GM18502 (cell line): ENCODE measurements around the gene ELOA.
"Not testable (repeated sequence)": the region's sequence is repeated elsewhere in the genome, so short reads cannot be mapped to it uniquely, and the experiment has no call there.

Experiments used
- ATAC-seq: cut with Tn5 transposase; IDR thresholded peaks from one replicate; pipeline ENCODE4 v1.9.1; 2021; ENCODE audit warnings: mild to moderate bottlenecking; ENCODE audit not compliant: unreplicated experiment, poor library complexity

The ELOA gene

DNA sequence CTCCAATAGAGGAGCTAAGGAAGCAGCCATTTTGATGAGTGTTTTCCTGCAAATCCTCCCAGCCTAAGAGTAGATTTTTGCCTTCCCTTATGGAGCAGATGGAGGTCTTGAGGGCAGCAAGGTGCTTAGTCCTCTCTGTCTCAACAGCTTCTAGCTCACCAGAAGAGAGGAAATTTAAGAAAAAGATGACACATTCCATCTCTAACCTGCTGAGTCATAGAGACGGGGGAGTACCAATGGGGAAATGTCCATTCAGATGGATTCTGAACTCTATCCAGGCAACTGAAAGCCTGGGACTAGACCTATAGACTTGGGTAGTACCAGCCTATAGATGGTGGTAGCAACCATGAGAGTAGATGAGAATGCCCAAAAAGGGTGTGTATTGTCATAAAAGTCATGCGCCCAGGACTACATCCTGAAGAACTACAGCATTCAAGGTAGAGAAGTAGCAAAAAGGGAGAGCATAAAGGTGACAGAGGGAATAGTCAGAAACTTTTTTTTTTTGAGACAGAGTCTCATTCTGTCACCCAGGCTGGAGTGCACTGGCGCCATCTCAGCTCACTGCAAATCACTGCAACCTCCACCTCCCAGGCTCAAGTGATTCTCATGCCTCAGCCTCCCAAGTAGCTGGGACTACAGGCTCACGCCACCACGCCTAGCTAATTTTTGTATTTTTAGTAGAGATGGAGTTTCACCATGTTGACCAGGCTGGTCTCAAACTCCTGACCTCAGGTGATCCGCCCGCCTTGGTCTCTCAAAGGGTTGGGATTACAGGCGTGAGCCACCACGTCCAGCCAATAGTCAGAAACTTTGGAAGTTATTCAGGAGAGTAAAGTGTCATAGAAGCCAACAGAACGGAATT lies 10.7 kb upstream of the ELOA start:
- no peak for ATAC-seq

DNA sequence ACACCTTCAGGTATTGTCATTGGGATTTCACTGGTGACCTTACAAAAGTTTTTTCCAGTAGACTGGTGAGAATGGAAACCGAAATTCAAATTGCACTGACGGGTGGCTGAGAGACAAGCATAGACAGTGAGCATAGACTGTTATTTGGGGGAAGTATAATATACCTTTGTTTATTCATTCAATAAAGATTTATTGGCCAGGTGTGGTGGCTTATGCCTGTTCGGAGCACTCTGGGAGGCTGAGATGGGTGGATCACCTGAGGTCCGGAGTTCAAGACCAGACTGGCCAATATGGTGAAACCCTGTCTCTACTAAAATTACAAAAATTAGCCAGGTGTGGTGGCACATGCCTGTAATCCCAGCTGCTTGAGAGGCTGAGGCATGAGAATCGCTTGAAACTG lies 10.0 kb upstream of the ELOA start:
- not testable (repeated sequence) for ATAC-seq

DNA sequence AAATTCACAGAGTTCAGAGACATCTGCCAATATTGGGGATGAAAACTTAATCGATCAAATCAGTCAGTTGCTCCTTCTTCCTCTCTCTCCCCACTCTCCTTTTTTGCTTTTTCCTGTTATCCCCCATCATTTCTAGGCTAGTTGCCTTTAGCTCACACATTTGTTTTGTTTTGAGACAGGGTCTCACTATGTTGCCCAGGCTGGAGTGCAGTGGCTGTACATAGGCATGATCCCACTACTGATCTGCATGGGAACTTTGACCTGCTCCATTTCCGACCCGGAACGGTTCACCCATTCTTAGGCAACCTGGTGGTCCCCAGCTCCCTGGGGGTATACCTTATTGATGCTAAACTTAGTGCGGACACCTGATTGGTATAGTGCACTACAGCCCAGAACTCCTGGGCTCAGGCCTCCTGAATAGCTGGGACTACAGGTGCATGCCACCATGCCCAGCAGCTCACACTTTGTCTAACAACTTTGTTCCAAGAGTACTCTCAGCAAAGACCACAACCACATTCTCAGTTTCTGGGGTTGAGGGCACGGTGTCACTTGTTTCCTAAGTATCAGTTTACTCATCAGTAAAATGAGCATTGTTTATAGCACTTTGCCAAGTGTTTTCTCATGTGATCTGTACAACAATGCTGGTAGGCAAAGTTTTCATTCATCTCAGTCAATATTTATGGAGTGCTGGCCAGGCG lies 6.7 kb upstream of the ELOA start:
- ATAC-seq = no peak

DNA sequence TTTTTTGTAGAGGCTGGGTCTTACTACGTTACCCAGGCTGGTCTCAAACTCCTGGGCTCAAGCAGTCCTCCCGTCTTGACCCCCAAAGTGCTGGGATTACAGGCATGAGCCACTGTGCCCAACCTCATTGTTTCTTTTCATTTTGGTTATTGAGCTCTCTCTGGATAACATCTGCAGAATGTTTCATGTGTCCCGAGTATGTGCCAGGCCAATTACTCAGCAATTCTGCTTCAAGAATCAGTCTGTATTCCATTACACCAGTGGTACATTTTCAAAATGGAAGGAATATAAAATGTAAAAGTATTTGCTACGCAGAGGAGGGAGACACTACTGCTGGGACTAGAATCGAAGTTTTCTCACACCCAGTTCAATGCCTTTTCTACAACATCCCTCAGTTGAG lies 1.7 kb upstream of the ELOA start:
- no peak for ATAC-seq

DNA sequence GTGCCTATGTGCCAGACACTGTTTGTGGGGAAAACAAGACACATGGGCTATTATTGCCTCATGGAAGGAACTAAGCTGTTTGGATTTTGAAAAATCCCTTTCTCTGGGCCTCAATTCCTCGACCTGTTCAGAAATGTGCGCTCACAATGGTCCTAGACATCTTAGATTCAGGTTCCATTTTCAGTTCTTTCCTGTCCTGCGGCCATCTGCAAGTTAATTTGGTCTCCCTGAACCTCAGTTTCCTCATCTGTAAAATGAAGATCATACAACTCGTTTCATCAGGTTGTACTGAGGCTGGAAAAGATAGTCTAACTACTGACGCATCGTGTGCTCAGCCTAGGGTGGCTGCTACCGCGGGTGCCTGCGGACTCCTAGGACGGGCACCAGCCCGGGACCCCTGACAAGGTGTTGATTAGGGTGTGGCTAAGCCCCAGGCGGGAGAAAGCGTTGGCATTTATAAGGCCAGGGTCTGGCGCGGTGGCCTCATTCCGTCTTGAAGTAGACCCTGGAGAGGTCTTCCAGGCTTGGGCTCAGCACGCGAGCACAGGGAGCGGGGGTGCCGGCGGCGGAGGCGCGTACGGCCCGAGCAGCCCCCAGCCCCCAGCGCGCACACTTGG lies 493 bp upstream of the ELOA start:
- ATAC-seq = peak; percentile 14

DNA sequence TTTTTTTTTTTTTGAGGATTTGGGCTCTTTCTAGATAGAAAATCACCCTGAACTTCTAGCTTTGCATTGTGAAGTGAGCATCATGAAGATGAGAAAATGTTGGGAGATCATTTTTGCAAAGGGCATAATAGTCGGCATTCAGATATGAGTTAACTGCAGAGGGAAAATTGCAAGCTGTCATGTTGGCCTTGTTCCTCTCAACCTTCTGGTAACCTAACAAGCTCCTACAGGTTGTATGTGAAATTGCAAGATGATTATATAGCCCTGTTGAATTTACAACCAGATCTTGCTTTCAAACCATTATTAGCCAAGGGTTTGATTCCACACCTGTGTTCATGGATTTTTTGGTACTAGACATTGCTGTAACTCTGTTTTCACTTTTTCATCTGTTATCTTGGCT lies 2.2 kb downstream of the ELOA start:
- ATAC-seq = no peak

DNA sequence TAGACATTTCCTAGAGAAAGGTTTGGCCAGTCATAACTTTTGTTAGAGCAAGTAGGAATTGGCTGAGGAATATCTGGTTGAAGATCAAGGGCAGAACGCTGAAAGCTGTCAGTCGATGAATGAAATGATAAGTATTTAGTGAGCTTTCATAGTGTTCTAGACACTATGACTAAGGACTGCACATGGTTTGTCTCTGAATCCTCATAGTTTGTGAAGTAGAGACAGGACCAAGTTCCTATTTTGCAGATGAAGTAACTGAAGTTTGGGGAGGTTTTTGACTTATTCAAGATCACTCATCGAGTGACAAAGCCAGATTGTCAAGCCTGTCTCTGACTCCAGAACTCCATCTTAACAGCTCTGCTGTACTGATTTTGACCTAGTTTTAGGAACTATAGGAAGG lies 4.7 kb downstream of the ELOA start:
- no peak for ATAC-seq

DNA sequence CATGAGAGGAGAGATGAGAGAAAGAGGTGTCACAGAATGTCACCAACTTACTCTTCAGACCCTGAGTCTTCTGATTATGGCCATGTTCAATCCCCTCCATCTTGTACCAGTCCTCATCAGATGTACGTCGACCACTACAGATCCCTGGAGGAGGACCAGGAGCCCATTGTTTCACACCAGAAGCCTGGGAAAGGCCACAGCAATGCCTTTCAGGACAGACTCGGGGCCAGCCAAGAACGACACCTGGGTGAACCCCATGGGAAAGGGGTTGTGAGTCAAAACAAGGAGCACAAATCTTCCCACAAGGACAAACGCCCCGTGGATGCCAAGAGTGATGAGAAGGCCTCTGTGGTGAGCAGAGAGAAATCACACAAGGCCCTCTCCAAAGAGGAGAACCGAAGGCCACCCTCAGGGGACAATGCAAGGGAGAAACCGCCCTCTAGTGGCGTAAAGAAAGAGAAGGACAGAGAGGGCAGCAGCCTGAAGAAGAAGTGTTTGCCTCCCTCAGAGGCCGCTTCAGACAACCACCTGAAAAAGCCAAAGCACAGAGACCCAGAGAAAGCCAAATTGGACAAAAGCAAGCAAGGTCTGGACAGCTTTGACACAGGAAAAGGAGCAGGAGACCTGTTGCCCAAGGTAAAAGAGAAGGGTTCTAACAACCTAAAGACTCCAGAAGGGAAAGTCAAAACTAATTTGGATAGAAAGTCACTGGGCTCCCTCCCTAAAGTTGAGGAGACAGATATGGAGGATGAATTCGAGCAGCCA lies 8.0 kb downstream of the ELOA start:
- no peak for ATAC-seq

DNA sequence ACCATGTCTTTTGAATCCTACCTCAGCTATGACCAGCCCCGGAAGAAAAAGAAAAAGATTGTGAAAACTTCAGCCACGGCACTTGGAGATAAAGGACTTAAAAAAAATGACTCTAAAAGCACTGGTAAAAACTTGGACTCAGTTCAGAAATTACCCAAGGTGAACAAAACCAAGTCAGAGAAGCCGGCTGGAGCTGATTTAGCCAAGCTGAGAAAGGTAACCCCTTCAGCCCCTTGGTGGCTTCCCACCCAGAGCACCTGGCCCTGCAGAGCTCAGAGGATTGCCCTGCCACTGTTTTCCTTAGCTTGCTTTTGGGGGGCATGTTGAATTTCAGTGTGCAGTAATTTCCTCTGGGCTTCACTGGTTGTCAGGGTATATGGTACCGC lies 8.5 kb downstream of the ELOA start:
- ATAC-seq = no peak

DNA sequence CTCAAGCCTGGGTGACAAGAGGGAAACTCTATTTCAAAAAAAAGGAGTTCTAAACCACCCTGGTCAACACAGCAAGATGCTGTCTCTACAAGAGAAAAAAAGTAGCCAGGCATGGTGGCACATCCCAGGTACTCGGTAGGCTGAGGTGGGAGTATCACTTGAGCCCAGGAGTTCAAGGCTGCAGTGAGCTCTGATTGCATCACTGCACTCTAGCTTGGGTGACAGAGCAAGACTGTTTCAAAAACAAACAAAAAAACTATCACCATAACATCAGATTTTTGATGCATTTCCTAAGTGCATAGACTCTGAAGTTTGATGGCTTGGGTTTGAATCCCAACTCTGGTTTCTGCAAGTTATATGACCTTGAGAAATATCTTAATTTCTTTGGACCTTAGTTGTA lies 9.6 kb downstream of the ELOA start:
- no peak for ATAC-seq

DNA sequence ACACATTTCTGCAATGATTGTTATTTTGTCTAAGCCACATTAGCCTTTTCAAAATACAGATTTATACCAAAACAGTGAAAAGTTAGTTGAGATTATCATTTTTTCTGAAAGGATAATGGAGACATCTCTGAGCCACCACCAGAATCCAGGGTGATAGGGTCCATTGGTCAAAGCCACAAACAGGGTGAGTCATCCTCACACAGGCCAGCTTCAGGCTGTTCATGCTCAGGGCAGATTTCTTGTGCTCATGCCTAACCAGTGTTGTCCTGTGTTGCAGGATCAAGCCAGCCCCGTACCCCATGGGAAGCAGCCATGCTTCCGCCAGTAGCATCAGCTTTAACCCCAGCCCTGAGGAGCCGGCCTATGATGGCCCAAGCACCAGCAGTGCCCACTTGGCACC lies 13.4 kb downstream of the ELOA start:
- ATAC-seq = no peak

DNA sequence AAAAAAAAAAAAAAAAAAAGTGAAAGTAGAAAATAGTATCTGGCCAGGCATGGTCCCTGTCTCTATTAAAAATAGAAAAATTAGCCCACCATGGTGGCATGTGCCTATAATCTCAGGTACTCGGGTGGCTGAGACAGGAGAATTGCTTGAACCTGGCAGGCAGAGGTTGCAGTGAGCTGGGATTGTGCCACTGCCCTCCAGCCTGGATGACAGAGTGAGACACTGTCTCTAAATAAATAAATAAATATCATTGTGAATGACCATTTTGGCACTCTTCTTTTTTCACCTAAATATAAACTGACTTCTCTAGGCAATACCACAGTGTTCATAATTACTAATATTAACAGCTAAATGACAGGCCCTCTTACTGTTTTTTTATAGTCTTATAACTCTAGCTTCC lies 14.5 kb downstream of the ELOA start:
- no peak for ATAC-seq

DNA sequence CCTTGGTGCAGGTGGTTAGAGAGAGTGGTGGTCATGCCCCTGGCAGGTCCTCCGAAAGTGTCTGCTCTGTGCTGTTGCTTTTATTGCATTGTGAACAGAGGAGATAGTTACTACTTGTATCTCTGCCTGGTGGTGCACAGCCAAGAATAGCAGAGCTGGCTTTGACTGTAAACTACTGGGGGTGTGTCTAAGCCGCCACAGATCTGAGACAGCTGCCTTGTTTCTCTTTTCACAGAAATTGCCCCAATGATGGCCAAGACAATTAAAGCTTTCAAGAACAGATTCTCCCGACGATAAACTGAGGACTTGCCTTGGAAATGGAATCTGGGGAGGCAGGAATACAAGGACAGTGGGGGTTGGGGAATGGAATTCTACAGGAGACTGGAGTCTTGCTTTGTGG lies 16.0 kb downstream of the ELOA start:
- no peak for ATAC-seq

DNA sequence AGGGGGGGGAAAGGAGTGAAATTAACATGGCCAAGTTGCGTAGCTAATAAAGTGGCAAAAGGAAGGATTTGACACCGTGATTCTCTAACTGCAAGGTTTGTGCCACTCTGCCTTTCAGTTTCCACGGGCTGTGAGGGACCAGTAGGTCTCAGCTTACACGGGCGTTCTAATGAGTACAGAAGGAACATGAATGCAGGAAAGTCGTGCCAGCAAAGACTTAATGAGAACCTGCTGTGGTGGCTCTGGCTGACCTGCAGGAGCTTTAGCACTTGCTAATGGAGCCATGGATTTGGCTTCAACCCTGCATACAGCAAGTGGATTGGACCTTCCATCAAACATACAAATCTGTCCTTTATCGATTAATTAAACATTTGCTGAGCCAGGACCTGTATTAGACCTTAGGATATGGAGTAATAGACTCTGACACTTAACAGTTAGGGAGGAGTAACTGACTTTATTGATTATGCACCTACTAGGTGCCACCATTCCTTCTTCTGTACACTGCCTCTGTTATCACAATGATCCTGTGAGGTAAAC lies 19.8 kb downstream of the ELOA start:
- ATAC-seq = no peak

DNA sequence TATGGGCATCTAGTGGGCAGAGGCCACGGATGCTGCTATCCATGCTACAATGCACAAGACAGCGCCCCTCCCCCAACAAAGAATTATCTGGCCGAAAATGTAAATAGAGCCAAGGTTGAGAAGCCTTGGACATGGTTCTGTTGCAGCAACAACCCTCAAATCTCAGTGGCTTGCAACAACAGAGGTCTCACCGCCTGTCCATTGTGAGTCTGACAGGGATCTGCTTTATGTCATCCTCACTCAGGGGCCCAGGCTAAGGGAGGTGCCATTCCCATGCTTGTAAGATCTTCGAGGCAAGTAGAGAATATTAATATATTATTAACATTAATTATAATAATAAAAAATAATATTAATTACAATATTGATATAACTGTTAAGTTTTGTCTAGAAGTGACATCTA lies 25.5 kb downstream of the ELOA start:
- ATAC-seq = no peak

DNA sequence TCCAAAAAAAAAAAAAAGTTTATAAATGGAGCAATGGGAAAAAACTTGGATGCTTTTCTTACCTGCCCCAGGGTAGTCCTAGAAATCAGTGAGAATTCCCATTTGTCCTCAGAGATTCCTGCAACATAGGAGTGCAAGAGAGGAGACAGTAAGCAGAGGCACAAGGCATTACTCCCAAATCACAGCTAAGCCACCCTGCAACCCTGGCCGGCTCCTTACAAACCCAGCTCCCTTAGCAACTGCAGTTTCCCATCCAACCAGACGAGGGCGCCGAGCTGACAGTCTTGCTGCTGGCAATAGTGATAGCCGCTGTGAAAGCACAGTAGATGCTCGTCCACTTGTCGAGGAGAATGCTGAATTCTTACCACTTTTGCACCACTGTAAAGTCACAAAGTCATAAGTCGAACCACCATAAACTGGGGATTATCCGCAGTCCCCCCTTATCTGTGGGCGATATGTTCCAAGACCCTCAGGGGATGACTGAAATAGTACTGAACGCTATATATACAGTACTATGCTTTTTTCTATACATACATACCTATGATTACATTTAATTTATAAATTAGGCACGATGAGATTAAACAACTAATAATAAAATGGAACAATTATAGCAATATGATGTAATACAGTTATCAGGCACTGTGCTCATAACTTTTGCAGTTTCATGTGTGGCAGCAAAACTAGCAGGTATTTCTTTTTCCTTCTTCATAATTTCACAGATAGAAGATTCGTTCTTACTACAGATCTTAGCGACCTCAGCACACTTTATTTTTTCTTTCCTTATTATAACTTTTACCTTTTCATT lies 29.0 kb downstream of the ELOA start:
- ATAC-seq = no peak

DNA sequence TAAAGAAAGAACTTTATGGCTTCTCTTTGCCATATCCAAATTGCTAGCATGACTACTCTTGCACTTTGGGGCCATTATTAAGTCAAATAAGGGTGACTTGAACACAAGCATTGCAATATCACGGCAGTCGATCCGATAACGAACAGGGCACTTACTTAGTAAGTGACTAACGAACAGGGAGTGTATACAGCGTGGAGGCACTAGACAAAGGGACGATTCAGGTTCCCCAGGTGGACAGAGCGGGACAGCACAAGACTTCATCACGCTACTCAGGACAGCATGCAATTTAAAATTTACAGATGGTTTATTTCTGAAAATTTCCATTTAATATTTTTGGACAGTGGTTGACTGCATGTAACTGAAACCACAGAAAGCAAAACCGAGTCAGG lies 29.6 kb downstream of the ELOA start:
- no peak for ATAC-seq

DNA sequence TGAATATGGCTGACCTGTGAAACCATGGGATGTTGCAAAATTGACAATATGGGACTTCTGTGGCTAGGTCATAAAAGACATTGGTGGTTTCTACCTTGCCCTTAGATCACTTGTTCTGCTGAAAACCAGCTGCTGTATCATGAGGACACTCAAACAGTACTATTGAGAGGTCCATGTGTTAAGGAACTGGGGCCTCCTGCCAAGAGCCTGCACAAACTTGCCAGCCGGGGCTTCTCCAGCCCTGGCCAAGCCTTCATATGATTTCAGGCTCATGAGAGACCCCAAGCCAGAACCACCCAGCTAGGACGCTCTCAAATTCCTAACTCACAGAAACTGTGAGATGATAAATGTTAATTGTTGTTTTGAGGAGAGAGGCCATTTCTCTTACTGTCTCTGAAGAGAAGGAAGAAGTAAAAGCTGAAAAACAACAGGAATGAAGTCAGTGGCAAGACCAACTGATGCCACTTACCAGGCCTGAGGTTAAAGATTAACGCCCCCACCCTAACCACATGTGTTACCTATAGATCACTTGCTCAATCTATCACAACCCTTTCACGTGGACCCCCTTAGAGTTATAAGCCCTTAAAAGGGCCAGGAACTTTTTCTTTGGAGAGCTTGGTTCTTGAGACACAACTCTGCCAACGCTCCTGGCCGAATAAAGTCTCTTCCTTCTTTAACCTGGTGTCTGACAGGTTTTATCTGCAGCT lies 31.1 kb downstream of the ELOA start:
- ATAC-seq = no peak

DNA sequence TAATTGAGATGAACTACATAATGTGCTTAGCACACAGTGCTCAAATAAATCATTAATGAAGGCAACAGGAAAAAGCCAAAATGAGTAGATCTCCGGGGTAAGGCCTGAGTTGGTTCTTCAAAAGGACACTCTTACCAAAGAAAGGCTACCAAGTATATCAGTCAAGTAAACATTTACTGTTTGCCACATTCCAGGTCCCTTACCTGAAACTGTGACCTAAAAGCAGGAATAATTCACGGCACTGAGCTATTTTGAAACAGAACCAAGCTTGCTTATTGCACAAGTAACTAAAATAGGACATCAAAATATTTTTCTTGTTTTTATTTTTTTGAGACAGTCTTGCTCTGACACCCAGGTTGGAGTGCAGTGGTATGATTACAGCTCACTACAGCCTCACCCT lies 32.9 kb downstream of the ELOA start:
- no peak for ATAC-seq
